GM12865 (cell line): ENCODE measurements around the gene ZNF248.

ENCODE experiments used
- DNase-seq: peaks from one replicate; pipeline ENCODE4 v3.0.0; 2010; ENCODE audit warnings: low read depth
- H3K4me3 ChIP-seq: 2 replicates; pipeline ENCODE4 v1.5.1; 2011; ENCODE audit warnings: mild to moderate bottlenecking, low read depth, low read length, control low read depth
- CTCF ChIP-seq: IDR thresholded peaks from 2 replicates; pipeline ENCODE4 v1.5.1; 2011; ENCODE audit warnings: low read length, control low read depth, low read depth, inconsistent platforms; ENCODE audit not compliant: insufficient read depth; ENCODE audit errors: missing control alignments

Gene ZNF248

GRCh38 chr10:37857287-37858211 lies at the start of gene ZNF248:
Gene ZNF248 (minus strand): TSS chr10:37857610. CDS start chr10:37856310, 1,300 bp downstream.
- no peak for TF ChIP-seq CTCF
- H3K4me3 ChIP-seq = peak within 1 kb of the TSS; percentile 82
- peak; percentile 97 for DNase-seq

GRCh38 chr10:37906382-37906781 lies 49.0 kb upstream of the ZNF248 start:
- H3K4me3 ChIP-seq = no peak overlapping the region
- no peak for DNase-seq
- TF ChIP-seq CTCF = no peak

- no peak for TF ChIP-seq CTCF
- no peak for DNase-seq
- H3K4me3 ChIP-seq = no peak overlapping the region
Observed at GRCh38 chr10:37896436-37896835, 39.0 kb upstream of the ZNF248 start.

GRCh38 chr10:37895674-37896073 lies 38.3 kb upstream of the ZNF248 start:
- no peak overlapping the region for H3K4me3 ChIP-seq
- DNase-seq = no peak
- TF ChIP-seq CTCF = no peak

GRCh38 chr10:37885850-37886249 lies 28.4 kb upstream of the ZNF248 start:
- H3K4me3 ChIP-seq = no peak overlapping the region
- DNase-seq = no peak
- no peak for TF ChIP-seq CTCF

GRCh38 chr10:37872955-37873354 lies 15.5 kb upstream of the ZNF248 start:
- no peak for TF ChIP-seq CTCF
- no peak overlapping the region for H3K4me3 ChIP-seq
- DNase-seq = no peak
